OCI-LY3 (cell line): ENCODE data around the gene COG5.

Experiments
- H2AFZ ChIP-seq: fragments of 200-600, 300-600 bp; shearing (Covaris generic); 2 replicates; pipeline ENCODE4 v1.6.0; 2014; ENCODE audit warnings: antibody characterized with exemption, low read depth, low read length
- H3K27ac ChIP-seq: fragments of 200-600, 300-600 bp; sonication (generic); 2 replicates; pipeline ENCODE4 v1.5.1; 2014; ENCODE audit warnings: mild to moderate bottlenecking, low read length, moderate library complexity, mixed read lengths
- H3K27me3 ChIP-seq: fragments of 200-600, 300-600 bp; sonication (generic); 2 replicates; pipeline ENCODE4 v1.6.1; 2014; ENCODE audit warnings: low read depth, low read length, mixed read lengths
- H3K36me3 ChIP-seq: fragments of 200-600, 300-600 bp; sonication (generic); replicated peaks from 2 replicates; pipeline ENCODE3; 2014; ENCODE audit warnings: low read depth, low read length, mixed read lengths
- H3K4me1 ChIP-seq: fragments of 300-600, 200-600 bp; sonication (generic); 2 replicates; pipeline ENCODE4 v1.6.1; 2014; ENCODE audit warnings: low read length, mixed read lengths
- H3K4me2 ChIP-seq: fragments of 200-600, 300-600 bp; sonication (generic); 2 replicates; pipeline ENCODE4 v1.6.1; 2014; ENCODE audit warnings: low read length, mixed read lengths
- H3K4me3 ChIP-seq: fragments of 300-600, 200-600 bp; sonication (generic); 2 replicates; pipeline ENCODE4 v1.5.1; 2014; ENCODE audit warnings: antibody characterized with exemption, mild to moderate bottlenecking, low read length, moderate library complexity
- H3K79me2 ChIP-seq: fragments of 300-600, 200-600 bp; shearing (Covaris generic); 2 replicates; pipeline ENCODE4 v1.6.1; 2014; ENCODE audit warnings: mild to moderate bottlenecking, low read length, mixed read lengths
- H3K9ac ChIP-seq: fragments of 300-600, 200-600 bp; shearing (Covaris generic); 2 replicates; pipeline ENCODE4 v1.6.0; 2014; ENCODE audit warnings: mild to moderate bottlenecking, low read length, moderate library complexity
- H3K9me3 ChIP-seq: fragments of 200-600, 300-600 bp; shearing (Covaris generic); 2 replicates; pipeline ENCODE4 v1.6.1; 2014; ENCODE audit warnings: low read length, mixed read lengths; ENCODE audit not compliant: insufficient read depth
- H4K20me1 ChIP-seq: fragments of 200-600, 300-600 bp; sonication (generic); 2 replicates; pipeline ENCODE4 v1.6.1; 2016; ENCODE audit warnings: low read length, mixed read lengths; ENCODE audit not compliant: insufficient read depth
- EZH2phosphoT487 ChIP-seq: fragments of 200-600 bp; shearing (Covaris generic); IDR thresholded peaks from 2 replicates; pipeline ENCODE4 v1.6.1; 2018; ENCODE audit warnings: antibody characterized with exemption, mixed run types, low read depth
- TF ChIP-seq, protein P1 (sequence below): fragments of 200-600, 300-600 bp; sonication (generic); IDR thresholded peaks from 2 replicates; pipeline ENCODE4 v1.5.1; 2014; ENCODE audit warnings: antibody characterized with exemption, low read length, low read depth

The COG5 gene

DNA sequence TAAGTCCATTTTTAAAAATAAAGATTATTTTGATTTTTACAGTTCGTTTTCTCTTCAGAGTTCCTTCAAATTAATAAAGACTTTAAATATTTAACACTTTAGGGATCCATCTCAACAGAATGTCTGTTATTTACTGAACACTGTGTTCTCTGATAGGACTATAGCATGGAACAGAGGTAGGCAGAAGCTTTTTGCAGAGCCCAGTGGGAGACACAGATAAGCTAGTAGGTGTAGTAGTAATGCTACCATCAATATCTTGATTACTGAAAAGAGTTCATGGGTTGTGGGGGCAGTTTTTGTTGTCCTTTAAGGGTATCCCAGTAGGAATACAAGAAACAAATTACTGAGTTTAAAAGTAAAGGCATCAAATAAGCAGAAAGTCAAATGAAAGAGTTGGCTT is 254.4 kb downstream of the COG5 start:
- H3K36me3 ChIP-seq = no peaks in the 10 kb centered on the region
- H3K79me2 ChIP-seq = no peaks in the 10 kb centered on the region
- H3K4me2 ChIP-seq = no peak overlapping the region
- H2AFZ ChIP-seq = no peak overlapping the region
- H3K9me3 ChIP-seq = no peaks in the 10 kb centered on the region
- no peak overlapping the region for H3K27ac ChIP-seq
- no peak overlapping the region for H3K9ac ChIP-seq
- no peak for TF ChIP-seq EZH2phosphoT487
- TF ChIP-seq, protein P1, sequence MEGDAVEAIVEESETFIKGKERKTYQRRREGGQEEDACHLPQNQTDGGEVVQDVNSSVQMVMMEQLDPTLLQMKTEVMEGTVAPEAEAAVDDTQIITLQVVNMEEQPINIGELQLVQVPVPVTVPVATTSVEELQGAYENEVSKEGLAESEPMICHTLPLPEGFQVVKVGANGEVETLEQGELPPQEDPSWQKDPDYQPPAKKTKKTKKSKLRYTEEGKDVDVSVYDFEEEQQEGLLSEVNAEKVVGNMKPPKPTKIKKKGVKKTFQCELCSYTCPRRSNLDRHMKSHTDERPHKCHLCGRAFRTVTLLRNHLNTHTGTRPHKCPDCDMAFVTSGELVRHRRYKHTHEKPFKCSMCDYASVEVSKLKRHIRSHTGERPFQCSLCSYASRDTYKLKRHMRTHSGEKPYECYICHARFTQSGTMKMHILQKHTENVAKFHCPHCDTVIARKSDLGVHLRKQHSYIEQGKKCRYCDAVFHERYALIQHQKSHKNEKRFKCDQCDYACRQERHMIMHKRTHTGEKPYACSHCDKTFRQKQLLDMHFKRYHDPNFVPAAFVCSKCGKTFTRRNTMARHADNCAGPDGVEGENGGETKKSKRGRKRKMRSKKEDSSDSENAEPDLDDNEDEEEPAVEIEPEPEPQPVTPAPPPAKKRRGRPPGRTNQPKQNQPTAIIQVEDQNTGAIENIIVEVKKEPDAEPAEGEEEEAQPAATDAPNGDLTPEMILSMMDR = no peak
- no peaks in the 10 kb centered on the region for H3K4me1 ChIP-seq
- no peaks in the 10 kb centered on the region for H3K27me3 ChIP-seq
- H3K4me3 ChIP-seq = no peak overlapping the region
- H4K20me1 ChIP-seq = no peaks in the 10 kb centered on the region

GRCh38 chr7:107304636-107305035 is 259.1 kb downstream of the COG5 start:
- Histone ChIP-seq H4K20me1 (no peaks in the 10 kb centered on the region), H3K9ac (no peak overlapping the region), H3K4me3 (no peak overlapping the region), H3K79me2 (no peaks in the 10 kb centered on the region), H3K4me1 (no peaks in the 10 kb centered on the region), H3K36me3 (no peaks in the 10 kb centered on the region), H3K27me3 (no peaks in the 10 kb centered on the region), H3K4me2 (no peak overlapping the region), H3K27ac (no peak overlapping the region), H2AFZ (no peak overlapping the region), H3K9me3 (no peaks in the 10 kb centered on the region)
- TF ChIP-seq EZH2phosphoT487 = no peak
- TF ChIP-seq, protein P1 = no peak

DNA sequence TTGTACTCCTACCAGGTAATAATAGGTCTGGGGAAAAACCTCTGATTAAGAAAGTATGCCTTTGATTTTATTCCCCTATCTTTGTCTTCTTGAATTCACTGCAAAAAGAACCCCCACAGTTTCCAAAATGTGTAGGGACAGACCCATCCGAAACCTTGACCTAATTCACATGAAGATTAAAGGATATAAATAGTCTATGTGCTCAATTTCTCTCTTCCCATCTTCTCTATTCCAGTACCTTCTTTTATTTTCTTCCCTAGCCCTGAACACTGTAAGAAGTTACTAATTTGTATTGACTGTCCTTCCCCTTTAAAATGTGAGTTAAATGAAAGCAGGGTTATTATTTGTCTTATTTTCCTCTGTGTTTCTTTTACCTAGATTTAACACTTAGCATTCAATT is 259.7 kb downstream of the COG5 start:
- Histone ChIP-seq H3K36me3 (no peaks in the 10 kb centered on the region), H3K4me3 (no peak overlapping the region), H3K4me1 (no peaks in the 10 kb centered on the region), H3K9me3 (no peaks in the 10 kb centered on the region), H3K79me2 (no peaks in the 10 kb centered on the region), H3K4me2 (no peak overlapping the region), H2AFZ (no peak overlapping the region), H3K27ac (no peak overlapping the region), H3K9ac (no peak overlapping the region), H4K20me1 (no peaks in the 10 kb centered on the region), H3K27me3 (no peaks in the 10 kb centered on the region)
- TF ChIP-seq, protein P1 = no peak
- no peak for TF ChIP-seq EZH2phosphoT487

DNA sequence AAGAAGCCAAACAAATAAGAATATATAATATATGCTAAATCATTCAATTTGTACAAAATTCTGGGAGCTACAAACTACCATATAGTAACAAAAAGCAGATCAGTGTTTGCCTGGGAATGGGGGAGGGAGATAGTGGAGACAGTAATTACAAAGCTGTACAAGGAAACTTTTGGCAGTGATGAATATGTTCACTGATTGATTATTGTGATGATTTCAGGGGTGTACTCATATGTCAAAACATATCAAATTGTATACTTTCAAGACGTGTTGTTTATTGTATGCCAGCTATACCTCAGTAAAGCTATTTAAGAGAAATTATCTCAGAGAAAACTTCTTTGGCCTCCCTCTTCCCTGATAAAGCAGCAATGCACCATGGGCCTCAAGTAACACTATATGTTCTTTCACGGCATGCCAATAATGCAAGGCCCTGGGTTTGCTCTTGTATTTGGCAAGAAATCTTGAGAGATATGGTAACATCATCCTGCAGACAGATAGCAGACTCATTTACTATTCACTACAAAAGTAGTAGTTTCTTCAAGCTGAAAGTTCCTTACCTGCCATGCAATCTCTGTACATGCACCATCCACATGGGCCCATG is 261.4 kb downstream of the COG5 start:
- H3K4me3 ChIP-seq = no peak overlapping the region
- no peak overlapping the region for H2AFZ ChIP-seq
- no peak overlapping the region for H3K9ac ChIP-seq
- H3K4me1 ChIP-seq = no peaks in the 10 kb centered on the region
- no peaks in the 10 kb centered on the region for H4K20me1 ChIP-seq
- no peaks in the 10 kb centered on the region for H3K79me2 ChIP-seq
- no peaks in the 10 kb centered on the region for H3K27me3 ChIP-seq
- H3K27ac ChIP-seq = no peak overlapping the region
- TF ChIP-seq EZH2phosphoT487 = no peak
- TF ChIP-seq, protein P1 = no peak
- no peak overlapping the region for H3K4me2 ChIP-seq
- H3K9me3 ChIP-seq = no peaks in the 10 kb centered on the region
- no peaks in the 10 kb centered on the region for H3K36me3 ChIP-seq
